Measurements from ENCODE around the gene FAM234A. TPM values are rescaled to one million over a fixed set of nuclear protein-coding genes. Genes with fewer than 3 reads are reported as not detected.

FAM234A gene
- total RNA-seq, 2 experiments from 2014 or later: 18.3 to 21.5 TPM

DNA sequence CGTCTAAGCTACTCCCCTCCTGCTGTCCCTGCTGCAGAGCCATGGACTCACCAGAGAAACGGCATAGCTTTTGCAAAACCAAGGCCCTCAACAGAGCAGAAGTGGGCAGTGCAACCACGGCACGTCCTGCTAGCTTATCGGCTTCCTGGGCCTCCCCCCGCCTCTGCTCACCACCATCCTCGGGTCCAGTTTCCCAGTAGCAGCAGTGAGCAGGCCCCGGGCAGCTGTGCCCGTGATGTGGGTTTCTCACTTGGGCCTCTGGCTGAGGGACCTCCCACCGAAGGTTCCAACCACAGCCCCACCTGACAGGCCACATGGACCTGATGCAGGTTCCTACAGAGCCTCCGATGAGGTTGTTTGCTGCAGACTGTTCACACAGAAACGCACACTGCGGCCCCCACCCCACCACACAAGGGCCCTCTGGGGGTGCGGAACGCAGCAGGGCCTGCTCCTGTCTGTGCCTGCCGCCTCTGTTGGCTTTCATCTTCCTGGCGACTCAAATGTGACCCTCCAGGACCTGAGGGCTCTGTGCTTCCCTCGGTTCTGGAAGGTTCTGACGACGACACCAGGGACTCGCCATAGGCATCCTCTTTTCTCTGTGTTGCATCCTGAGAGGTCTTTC, 73.2 kb downstream of the FAM234A start:
- ATAC-seq: peak; percentile 49
- DNase-seq: peak; percentile 35
- Mint-ChIP-seq H3K4me1 (ENCODE audit: low read depth) (peaks cover 14% of the 10 kb centered on the region), H3K27me3 (no peaks in the 10 kb centered on the region), H3K9me3 (no peaks in the 10 kb centered on the region), H3K27ac (no peak overlapping the region), H3K4me3 (no peak overlapping the region), H3K36me3 (ENCODE audit: low read depth) (peaks cover 12% of the 10 kb centered on the region)
- ChIA-PET POLR2A (no interaction called here), CTCF (no interaction called here)
- no peak for TF ChIP-seq CTCF (IDR thresholded peaks at IDR 0.05)
- intact Hi-C loops (cut with micrococcal nuclease): no loop called here

- ChIA-PET CTCF (interaction anchor here (1.0 to 1.3 kb wide), 4 partner anchors 12 to 104 kb away, joined by 3 to 4 read pairs (median 3); no protein-coding TSS in a partner anchor), POLR2A (interaction anchor here (1.0 to 1.1 kb wide), 2 partner anchors 14 to 41 kb away, joined by 3 read pairs; no protein-coding TSS in a partner anchor)
- no peak overlapping the region for H3K27ac Mint-ChIP-seq
- H3K4me1 Mint-ChIP-seq (ENCODE audit: low read depth): peaks cover 14% of the 10 kb centered on the region
- no peak for TF ChIP-seq CTCF (IDR thresholded peaks at IDR 0.05)
- DNase-seq (peak; percentile 40), ATAC-seq (peak; percentile 83)
- no peaks in the 10 kb centered on the region for H3K9me3 Mint-ChIP-seq
- intact Hi-C loops (cut with micrococcal nuclease): no loop called here
- H3K4me3 Mint-ChIP-seq: no peak overlapping the region
- peaks cover 5% of the 10 kb centered on the region for H3K36me3 Mint-ChIP-seq (ENCODE audit: low read depth)
- no peaks in the 10 kb centered on the region for H3K27me3 Mint-ChIP-seq
These were observed 74.9 kb downstream of the FAM234A start for GRCh38 chr16:309476-309875.

GRCh38 chr16:311725-312124, 77.1 kb downstream of the FAM234A start:
- intact Hi-C loops (cut with micrococcal nuclease): no loop called here
- Mint-ChIP-seq H3K9me3 (no peaks in the 10 kb centered on the region), H3K27me3 (no peaks in the 10 kb centered on the region)

GRCh38 chr16:314351-314750, 79.7 kb downstream of the FAM234A start:
- Mint-ChIP-seq H3K4me1 (ENCODE audit: low read depth) (peaks cover 19% of the 10 kb centered on the region), H3K27ac (no peak overlapping the region), H3K36me3 (ENCODE audit: low read depth) (peaks cover 7% of the 10 kb centered on the region), H3K27me3 (no peaks in the 10 kb centered on the region), H3K4me3 (no peak overlapping the region), H3K9me3 (no peaks in the 10 kb centered on the region)
- no peak for ATAC-seq
- DNase-seq: no peak
- intact Hi-C loops (cut with micrococcal nuclease): no loop called here
- CTCF ChIA-PET: no interaction called here
- POLR2A ChIA-PET: no interaction called here
- no peak for TF ChIP-seq CTCF (IDR thresholded peaks at IDR 0.05)

More at GRCh38 chr16:311725-312124, 77.1 kb downstream of the FAM234A start:
- CTCF ChIA-PET: no interaction called here
- H3K36me3 Mint-ChIP-seq (ENCODE audit: low read depth): peaks cover 6% of the 10 kb centered on the region
- ATAC-seq (no peak), DNase-seq (no peak)
- POLR2A ChIA-PET: no interaction called here
- no peak overlapping the region for H3K27ac Mint-ChIP-seq
- peaks cover 17% of the 10 kb centered on the region for H3K4me1 Mint-ChIP-seq (ENCODE audit: low read depth)
- TF ChIP-seq CTCF (IDR thresholded peaks at IDR 0.05): no peak
- H3K4me3 Mint-ChIP-seq: no peak overlapping the region

DNA sequence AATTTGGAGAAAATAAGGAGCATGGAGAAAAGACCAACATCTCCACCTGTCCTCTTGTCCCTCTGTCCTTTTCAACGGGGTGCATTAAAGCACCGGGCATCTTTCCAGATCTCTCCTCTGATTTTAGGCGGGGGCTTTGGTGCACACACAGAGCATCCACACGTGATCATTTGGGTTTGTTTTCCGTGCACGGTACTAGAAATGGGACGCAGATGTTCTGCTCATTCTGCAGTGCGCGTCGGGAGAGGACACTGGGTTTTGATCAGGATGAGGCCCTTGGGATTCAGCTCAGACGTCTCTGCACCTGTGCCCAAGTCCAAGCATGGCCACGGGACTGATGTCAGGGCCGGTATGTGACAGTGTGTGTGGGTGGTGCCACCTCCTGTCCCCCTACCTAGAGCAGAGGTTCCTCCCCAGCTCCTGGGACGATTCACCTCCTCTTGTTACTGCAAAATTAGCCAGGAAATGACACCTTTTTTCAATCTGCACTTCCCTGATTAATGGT, 80.2 kb downstream of the FAM234A start:
- ChIA-PET CTCF (no interaction called here), POLR2A (no interaction called here)
- Mint-ChIP-seq H3K4me1 (ENCODE audit: low read depth) (peaks cover 18% of the 10 kb centered on the region), H3K4me3 (no peak overlapping the region), H3K9me3 (no peaks in the 10 kb centered on the region), H3K27me3 (no peaks in the 10 kb centered on the region), H3K27ac (no peak overlapping the region), H3K36me3 (ENCODE audit: low read depth) (peaks cover 10% of the 10 kb centered on the region)
- intact Hi-C loops (cut with micrococcal nuclease): no loop called here
- DNase-seq (no peak), ATAC-seq (no peak)
- TF ChIP-seq CTCF (IDR thresholded peaks at IDR 0.05): no peak

Other genes starting within 250 kb of the FAM234A start
- 10 to 100 TPM; 51.3 to 52.6 TPM for gene POLR3K, start 181.2 kb upstream of the FAM234A start, total RNA-seq
- gene SNRNP25, start 181.0 kb upstream of the FAM234A start, total RNA-seq: 10 to 100 TPM; 39.4 to 39.7 TPM
- under 1 TPM in 1 of 2 experiments, not detected in 1; 0.61 TPM for gene RHBDF1, start 162.2 kb upstream of the FAM234A start, total RNA-seq
- gene MPG, start 156.6 kb upstream of the FAM234A start, total RNA-seq: 10 to 100 TPM; 51.7 to 54.2 TPM
- gene NPRL3, start 96.1 kb upstream of the FAM234A start, total RNA-seq: 10 to 100 TPM; 40.7 to 40.9 TPM
- not detected for gene HBZ, start 82.2 kb upstream of the FAM234A start, total RNA-seq
- gene HBM, start 68.8 kb upstream of the FAM234A start, total RNA-seq: not detected
- not detected for gene HBA2, start 61.9 kb upstream of the FAM234A start, total RNA-seq
- gene HBA1, start 58.1 kb upstream of the FAM234A start, total RNA-seq: not detected
- gene HBQ1, start 54.4 kb upstream of the FAM234A start, total RNA-seq: 1 to 10 TPM; 2.2 to 3.2 TPM
- gene LUC7L, start 5.4 kb upstream of the FAM234A start, total RNA-seq: 10 to 100 TPM; 68.0 to 72.8 TPM
- not detected for gene RGS11, start 41.1 kb downstream of the FAM234A start, total RNA-seq
- gene ARHGDIG, start 45.8 kb downstream of the FAM234A start, total RNA-seq: not detected
- not detected for gene PDIA2, start 48.3 kb downstream of the FAM234A start, total RNA-seq
- 10 to 100 TPM; 24.1 to 24.9 TPM for gene AXIN1, start 117.9 kb downstream of the FAM234A start, total RNA-seq
- 10 to 100 TPM; 95.0 to 98.2 TPM for gene MRPL28, start 135.7 kb downstream of the FAM234A start, total RNA-seq
- gene PGAP6, start 147.2 kb downstream of the FAM234A start, total RNA-seq: 10 to 100 TPM; 21.9 to 24.8 TPM
- gene NME4, start 162.4 kb downstream of the FAM234A start, total RNA-seq: 10 to 100 TPM; 22.9 to 24.2 TPM
- 1 to 10 TPM; 9.7 to 10.0 TPM for gene DECR2, start 167.1 kb downstream of the FAM234A start, total RNA-seq
- 10 to 100 TPM; 18.7 to 20.4 TPM for gene RAB11FIP3, start 190.8 kb downstream of the FAM234A start, total RNA-seq

All from activated CD8-positive, alpha-beta T cell treated with anti-CD3 and anti-CD28 coated beads for 36 hours (primary cell).